ENCODE measurements around the gene ATP4A.
A peak's percentile ranks its signal among the peaks of the same experiment; 100 is the strongest.

ATP4A gene

GRCh38 chr19:35557539-35558399 lies 5.7 kb downstream of the ATP4A start:
- Histone ChIP-seq H3K27ac (ENCODE audit: low read depth, low read length) (no peak overlapping the region), H3K4me1 (ENCODE audit: control insufficient read depth, insufficient read depth, low read length, unreplicated experiment) (no peaks in the 10 kb centered on the region), H3K4me3 (ENCODE audit: low read depth, low read length) (peak overlapping the region; percentile 56), H3K79me2 (ENCODE audit: control insufficient read depth, insufficient read depth, low read length, unreplicated experiment) (no peaks in the 10 kb centered on the region), H3K27me3 (ENCODE audit: insufficient read depth, low read length) (peaks cover 23% of the 10 kb centered on the region), H2AFZ (ENCODE audit: low read length, unreplicated experiment) (no peak overlapping the region), H3K36me3 (ENCODE audit: insufficient read depth, low read length) (no peaks in the 10 kb centered on the region)

DNA sequence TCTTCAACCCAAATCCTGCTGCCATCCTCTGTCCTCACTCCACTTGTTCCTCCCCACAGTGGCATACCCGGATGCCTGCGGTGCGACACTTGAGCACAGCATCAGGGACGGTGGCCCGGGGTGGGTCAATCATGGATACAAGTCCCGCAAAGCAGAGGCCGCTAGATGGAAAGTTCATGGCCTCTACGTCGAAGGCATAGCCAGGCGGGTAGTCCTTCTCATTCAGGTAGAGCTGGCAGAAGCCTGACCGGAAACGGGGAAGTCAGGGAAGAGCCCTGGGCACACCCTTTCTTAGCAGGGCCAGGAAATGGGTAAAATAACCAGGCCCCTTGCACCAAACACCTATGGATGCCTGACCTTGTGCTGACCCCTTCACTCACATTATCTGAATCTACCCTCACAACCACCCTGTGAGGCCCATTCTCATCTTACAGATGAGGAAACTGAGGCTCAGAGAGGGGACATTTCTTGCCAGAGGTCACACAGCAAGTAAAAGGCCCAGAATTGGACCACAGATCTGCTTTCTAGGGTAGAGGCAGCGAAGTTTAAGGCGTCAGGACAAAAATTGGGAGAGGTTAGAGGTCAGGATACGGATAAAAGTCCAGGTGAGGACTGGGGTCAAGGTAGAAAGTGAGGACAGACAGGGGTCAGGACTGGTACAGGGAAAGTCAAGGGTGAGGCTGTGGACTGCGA lies 6.5 kb downstream of the ATP4A start:
- Histone ChIP-seq H3K27me3 (ENCODE audit: insufficient read depth, low read length) (peaks cover 16% of the 10 kb centered on the region), H2AFZ (ENCODE audit: low read length, unreplicated experiment) (no peak overlapping the region), H3K79me2 (ENCODE audit: control insufficient read depth, insufficient read depth, low read length, unreplicated experiment) (no peaks in the 10 kb centered on the region), H3K4me3 (ENCODE audit: low read depth, low read length) (no peak overlapping the region), H3K36me3 (ENCODE audit: insufficient read depth, low read length) (no peaks in the 10 kb centered on the region), H3K27ac (ENCODE audit: low read depth, low read length) (no peak overlapping the region), H3K4me1 (ENCODE audit: control insufficient read depth, insufficient read depth, low read length, unreplicated experiment) (no peaks in the 10 kb centered on the region)

DNA sequence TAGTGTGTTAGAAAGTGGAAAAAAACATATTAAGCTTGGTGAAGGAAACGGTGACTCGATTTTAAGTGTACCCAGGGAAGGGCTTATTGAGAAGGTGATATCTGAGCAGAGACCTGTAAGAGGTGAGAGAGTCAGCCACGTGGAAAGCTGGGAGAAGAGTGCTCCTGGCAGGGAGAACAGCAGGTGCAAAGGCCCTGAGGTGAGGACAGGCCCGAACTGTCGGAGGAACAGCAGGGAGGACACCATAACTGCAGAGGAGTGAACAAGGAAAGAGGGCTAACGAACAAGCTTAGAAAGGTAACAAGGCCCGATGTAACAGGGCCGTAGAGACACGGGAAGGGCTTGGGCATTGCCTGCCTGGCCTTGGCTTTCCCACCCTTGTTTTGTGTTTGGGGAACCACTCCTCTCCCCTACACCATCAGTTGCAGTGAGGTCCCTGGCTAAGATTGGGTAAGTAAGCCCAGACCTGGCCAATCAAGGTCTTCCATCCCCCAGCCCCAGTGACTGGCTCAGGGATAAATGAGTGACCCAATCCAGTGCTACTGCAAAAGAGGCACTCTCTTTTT lies 7.3 kb downstream of the ATP4A start:
- Histone ChIP-seq H3K27ac (ENCODE audit: low read depth, low read length) (no peak overlapping the region), H3K4me1 (ENCODE audit: control insufficient read depth, insufficient read depth, low read length, unreplicated experiment) (no peaks in the 10 kb centered on the region), H3K27me3 (ENCODE audit: insufficient read depth, low read length) (peaks cover 16% of the 10 kb centered on the region), H3K4me3 (ENCODE audit: low read depth, low read length) (no peak overlapping the region), H2AFZ (ENCODE audit: low read length, unreplicated experiment) (no peak overlapping the region), H3K36me3 (ENCODE audit: insufficient read depth, low read length) (no peaks in the 10 kb centered on the region), H3K79me2 (ENCODE audit: control insufficient read depth, insufficient read depth, low read length, unreplicated experiment) (no peaks in the 10 kb centered on the region)

DNA sequence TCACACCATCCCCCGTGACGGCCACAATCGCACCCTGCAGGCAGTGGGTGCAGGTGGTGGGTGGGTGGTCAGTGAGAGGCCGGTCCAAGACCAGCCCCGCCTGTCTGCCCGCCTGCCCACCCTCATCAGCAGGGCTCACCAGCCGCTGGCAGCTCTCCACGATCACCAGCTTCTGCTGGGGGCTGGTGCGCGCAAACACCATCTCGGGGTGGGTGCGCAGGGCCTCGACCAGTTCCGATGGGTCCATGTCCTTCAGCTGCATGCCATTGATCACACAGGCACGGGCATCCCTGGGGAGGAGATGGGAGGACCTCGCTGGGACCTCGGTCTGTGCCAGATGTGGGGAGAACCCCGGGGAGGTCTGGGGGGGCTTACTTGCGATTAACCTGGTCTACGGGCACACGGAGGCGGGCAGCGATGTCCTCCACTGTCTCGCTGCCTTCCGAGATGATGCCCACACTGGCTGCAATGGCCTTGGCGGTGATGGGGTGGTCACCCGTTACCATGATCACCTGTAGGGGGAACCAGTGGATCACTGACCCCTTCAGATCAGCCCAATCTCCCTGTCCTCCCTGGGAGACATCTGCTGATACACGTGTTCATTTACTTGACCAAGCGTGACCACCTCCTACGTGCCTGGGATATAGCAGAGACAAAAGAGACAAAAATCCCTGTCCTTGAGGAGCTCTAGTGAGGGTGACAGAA lies 8.0 kb downstream of the ATP4A start:
- Histone ChIP-seq H3K79me2 (ENCODE audit: control insufficient read depth, insufficient read depth, low read length, unreplicated experiment) (no peaks in the 10 kb centered on the region), H3K27ac (ENCODE audit: low read depth, low read length) (no peak overlapping the region), H3K4me1 (ENCODE audit: control insufficient read depth, insufficient read depth, low read length, unreplicated experiment) (no peaks in the 10 kb centered on the region), H3K27me3 (ENCODE audit: insufficient read depth, low read length) (peaks cover 16% of the 10 kb centered on the region), H3K36me3 (ENCODE audit: insufficient read depth, low read length) (no peaks in the 10 kb centered on the region), H2AFZ (ENCODE audit: low read length, unreplicated experiment) (no peak overlapping the region), H3K4me3 (ENCODE audit: low read depth, low read length) (no peak overlapping the region)

GRCh38 chr19:35554076-35554475 lies 9.4 kb downstream of the ATP4A start:
- Histone ChIP-seq H3K4me1 (ENCODE audit: control insufficient read depth, insufficient read depth, low read length, unreplicated experiment) (no peaks in the 10 kb centered on the region), H3K27ac (ENCODE audit: low read depth, low read length) (no peak overlapping the region), H3K36me3 (ENCODE audit: insufficient read depth, low read length) (no peaks in the 10 kb centered on the region), H2AFZ (ENCODE audit: low read length, unreplicated experiment) (no peak overlapping the region), H3K4me3 (ENCODE audit: low read depth, low read length) (no peak overlapping the region), H3K79me2 (ENCODE audit: control insufficient read depth, insufficient read depth, low read length, unreplicated experiment) (no peaks in the 10 kb centered on the region), H3K27me3 (ENCODE audit: insufficient read depth, low read length) (peaks cover 11% of the 10 kb centered on the region; the same call in 1 of the 2 replicates)

DNA sequence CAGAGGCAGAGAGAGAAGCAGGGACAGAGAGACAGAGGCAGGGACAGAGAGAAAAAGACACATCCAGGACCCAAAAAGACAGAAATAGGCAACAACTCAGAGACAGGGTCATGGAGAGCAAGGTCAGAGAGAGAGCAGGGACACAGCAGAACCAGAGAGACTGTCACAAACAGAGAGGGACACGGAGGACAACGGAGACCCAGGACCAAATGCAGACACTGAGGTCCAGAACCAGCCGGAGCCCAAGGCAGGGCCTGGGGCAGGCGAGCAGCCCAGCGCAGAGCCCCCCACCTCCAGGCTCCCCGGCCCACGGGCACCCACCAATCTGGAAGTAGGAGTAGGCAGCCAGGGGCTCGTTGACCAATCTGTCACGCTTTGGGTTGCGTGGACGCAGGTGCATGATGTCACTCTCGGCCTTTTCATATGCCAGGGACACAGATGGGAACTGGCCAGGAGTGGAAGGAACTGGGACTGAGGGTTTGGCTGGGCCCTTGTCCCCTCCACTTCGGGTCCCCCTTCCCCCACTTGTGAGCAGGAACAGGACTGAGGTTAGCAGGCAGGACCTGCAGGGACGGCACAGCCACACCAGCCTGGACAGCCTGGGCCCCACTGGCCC lies 10.0 kb downstream of the ATP4A start:
- Histone ChIP-seq H3K27ac (ENCODE audit: low read depth, low read length) (no peak overlapping the region), H3K4me1 (ENCODE audit: control insufficient read depth, insufficient read depth, low read length, unreplicated experiment) (no peaks in the 10 kb centered on the region), H3K79me2 (ENCODE audit: control insufficient read depth, insufficient read depth, low read length, unreplicated experiment) (no peaks in the 10 kb centered on the region), H2AFZ (ENCODE audit: low read length, unreplicated experiment) (no peak overlapping the region), H3K27me3 (ENCODE audit: insufficient read depth, low read length) (peaks cover 5% of the 10 kb centered on the region; the same call in 1 of the 2 replicates), H3K36me3 (ENCODE audit: insufficient read depth, low read length) (no peaks in the 10 kb centered on the region), H3K4me3 (ENCODE audit: low read depth, low read length) (no peak overlapping the region)

DNA sequence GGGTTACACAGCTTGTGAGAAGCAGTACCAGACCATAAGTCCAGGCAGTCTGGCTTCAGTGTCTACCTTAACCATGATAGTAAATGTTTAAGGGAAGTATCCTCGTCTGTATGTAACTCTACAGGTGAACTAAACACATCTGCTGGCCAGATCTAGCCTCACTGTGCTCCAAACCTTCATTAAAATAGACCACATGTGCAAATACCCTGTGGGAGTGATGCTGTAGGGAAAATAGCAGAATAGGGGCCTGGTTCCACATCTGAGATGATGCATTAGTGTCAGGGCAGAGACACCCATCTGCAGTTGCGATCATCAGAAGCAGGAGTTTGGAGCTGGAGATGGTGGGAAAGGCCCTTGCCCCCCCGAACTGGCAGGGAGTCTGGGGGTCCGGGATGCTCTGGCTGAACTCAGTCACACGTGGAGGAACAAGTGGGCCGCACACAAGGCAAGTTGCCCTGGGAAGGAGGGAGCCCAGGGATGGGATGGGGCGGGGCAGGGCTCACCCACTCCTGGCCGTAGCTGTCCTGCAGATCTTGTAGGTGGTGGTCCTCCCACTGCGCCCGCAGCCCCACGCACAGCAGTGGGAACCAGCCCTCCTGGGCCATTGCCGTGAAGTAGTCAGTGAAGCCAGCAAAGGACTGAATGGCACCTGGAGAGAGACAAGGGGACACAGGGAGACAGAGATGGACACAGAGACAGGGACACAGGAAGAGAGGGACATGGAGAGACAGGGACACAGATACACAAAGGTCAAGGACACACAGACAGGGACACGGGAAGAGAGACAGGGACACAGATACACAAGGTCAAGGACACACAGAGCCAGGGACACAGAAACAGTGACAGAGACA lies 10.7 kb downstream of the ATP4A start:
- Histone ChIP-seq H3K4me3 (ENCODE audit: low read depth, low read length) (no peak overlapping the region), H3K4me1 (ENCODE audit: control insufficient read depth, insufficient read depth, low read length, unreplicated experiment) (no peaks in the 10 kb centered on the region), H2AFZ (ENCODE audit: low read length, unreplicated experiment) (no peak overlapping the region), H3K27me3 (ENCODE audit: insufficient read depth, low read length) (no peaks in the 10 kb centered on the region), H3K79me2 (ENCODE audit: control insufficient read depth, insufficient read depth, low read length, unreplicated experiment) (no peaks in the 10 kb centered on the region), H3K27ac (ENCODE audit: low read depth, low read length) (no peak overlapping the region), H3K36me3 (ENCODE audit: insufficient read depth, low read length) (no peaks in the 10 kb centered on the region)

DNA sequence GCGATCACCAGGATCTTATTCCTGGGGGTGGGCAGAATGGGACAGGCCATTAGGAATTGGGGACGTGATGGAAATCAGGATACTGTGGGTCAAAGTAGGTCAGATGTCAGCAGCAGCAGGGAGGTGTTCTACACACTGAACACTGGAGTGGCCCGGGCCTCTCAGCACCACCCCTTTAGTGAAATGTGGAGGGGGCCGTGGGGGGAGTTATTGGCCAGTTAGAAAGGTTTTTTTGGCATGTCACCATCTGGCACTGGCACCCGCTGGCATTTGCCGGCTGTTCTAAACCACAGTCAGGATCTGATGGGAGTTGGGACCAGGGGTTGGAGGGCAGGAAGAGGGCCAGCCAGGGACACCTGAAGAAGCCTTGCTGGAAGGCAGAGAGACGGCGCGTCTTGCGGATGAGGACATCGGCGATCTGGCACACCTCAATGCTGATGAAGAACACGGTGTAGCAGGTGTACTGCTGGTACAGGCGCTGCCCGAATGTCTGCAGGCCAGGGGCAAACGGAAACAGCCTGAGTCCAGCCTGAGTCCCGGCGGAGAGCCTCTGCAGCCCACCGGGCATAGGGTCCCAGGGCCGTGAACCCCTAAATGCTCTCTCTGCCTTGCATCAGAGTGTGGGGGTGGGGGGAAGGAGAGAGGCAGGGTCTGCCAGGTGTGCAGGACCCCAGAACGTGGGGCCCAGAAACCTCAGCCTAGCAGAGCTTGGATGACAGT lies 12.2 kb downstream of the ATP4A start:
- H3K27me3 ChIP-seq (ENCODE audit: insufficient read depth, low read length), result no peaks in the 10 kb centered on the region
- no peak overlapping the region for H3K27ac ChIP-seq (ENCODE audit: low read depth, low read length)
- no peaks in the 10 kb centered on the region for H3K36me3 ChIP-seq (ENCODE audit: insufficient read depth, low read length)
- no peak overlapping the region for H3K4me3 ChIP-seq (ENCODE audit: low read depth, low read length)
- H3K79me2 ChIP-seq (ENCODE audit: control insufficient read depth, insufficient read depth, low read length, unreplicated experiment), result peaks cover 5% of the 10 kb centered on the region
- H2AFZ ChIP-seq (ENCODE audit: low read length, unreplicated experiment), result no peak overlapping the region
- peaks cover 3% of the 10 kb centered on the region for H3K4me1 ChIP-seq (ENCODE audit: control insufficient read depth, insufficient read depth, low read length, unreplicated experiment)

GRCh38 chr19:35549879-35550523 lies 13.5 kb downstream of the ATP4A start:
- no peak overlapping the region for H3K4me3 ChIP-seq (ENCODE audit: low read depth, low read length)

More at GRCh38 chr19:35549879-35550523, 13.5 kb downstream of the ATP4A start:
- H3K27ac ChIP-seq (ENCODE audit: low read depth, low read length), result no peak overlapping the region
- H3K79me2 ChIP-seq (ENCODE audit: control insufficient read depth, insufficient read depth, low read length, unreplicated experiment), result peaks cover 12% of the 10 kb centered on the region
- no peaks in the 10 kb centered on the region for H3K27me3 ChIP-seq (ENCODE audit: insufficient read depth, low read length)
- H3K4me1 ChIP-seq (ENCODE audit: control insufficient read depth, insufficient read depth, low read length, unreplicated experiment), result peaks cover 3% of the 10 kb centered on the region
- no peaks in the 10 kb centered on the region for H3K36me3 ChIP-seq (ENCODE audit: insufficient read depth, low read length)
- no peak overlapping the region for H2AFZ ChIP-seq (ENCODE audit: low read length, unreplicated experiment)
